CD14-positive monocyte (primary cell): Measurements from ENCODE around the gene PHACTR3. TPM values are rescaled to one million over a fixed set of nuclear protein-coding genes. Genes with fewer than 3 reads are reported as not detected.

Experiments
- DNase-seq, 3 donors: peaks; one replicate each; pipeline ENCODE4 v3.0.0-alpha.2; 2011 to 2022
- H2AFZ ChIP-seq: 2 replicates; pipeline ENCODE4 v1.6.0; 2012; ENCODE audit warnings: mild to moderate bottlenecking, low read depth, low read length, inconsistent platforms; ENCODE audit not compliant: insufficient read depth, poor library complexity, severe bottlenecking
- H3K27ac ChIP-seq, 2 donors: 1 replicate in 1 of 2; 2 replicates in 1 of 2; pipeline ENCODE4 v1.5.1; 2012 to 2013; ENCODE audit warnings: low read length in 2 of 2, control low read depth in 1 of 2, inconsistent platforms in 1 of 2, low read depth in 1 of 2, mild to moderate bottlenecking in 1 of 2
- H3K27me3 ChIP-seq, 2 donors: one replicate each; pipeline versions ENCODE4 v1.6.0 to v1.6.1; 2011 to 2013; ENCODE audit warnings: low read length in 2 of 2; ENCODE audit not compliant: control insufficient read depth in 2 of 2, insufficient read depth in 2 of 2
- H3K36me3 ChIP-seq, 2 donors: replicated peaks in 1 of 2; 1 replicate in 1 of 2; 2 replicates in 1 of 2; pipeline versions ENCODE4 v1.5.1 to v1.6.1; 2012 to 2013; ENCODE audit warnings: low read length in 2 of 2, control low read depth in 1 of 2, inconsistent platforms in 1 of 2, mild to moderate bottlenecking in 1 of 2; ENCODE audit not compliant: insufficient read depth in 2 of 2, control insufficient read depth in 1 of 2
- H3K4me1 ChIP-seq, 2 donors: 1 replicate in 1 of 2; 2 replicates in 1 of 2; pipeline versions ENCODE4 v1.5.1 to v1.6.1; 2012 to 2013; ENCODE audit warnings: low read length in 2 of 2, control low read depth in 1 of 2, inconsistent platforms in 1 of 2, mild to moderate bottlenecking in 1 of 2, moderate library complexity in 1 of 2; ENCODE audit not compliant: insufficient read depth in 2 of 2, control insufficient read depth in 1 of 2
- H3K4me2 ChIP-seq: replicated peaks from 2 replicates; pipeline ENCODE3; 2012; ENCODE audit warnings: low read length, moderate library complexity, mild to moderate bottlenecking; ENCODE audit not compliant: poor library complexity, severe bottlenecking; ENCODE audit errors: extremely low read depth
- H3K4me3 ChIP-seq, 3 experiments: fragments of 200-600 bp in 1 of 3; sonication (generic) in 1 of 3; replicated peaks in 1 of 3; 1 replicate in 2 of 3; 2 replicates in 1 of 3; pipeline ENCODE4 v1.5.1; 2011 to 2013; ENCODE audit warnings: low read length in 3 of 3, mild to moderate bottlenecking in 3 of 3, control low read depth in 2 of 3, low read depth in 2 of 3, inconsistent platforms in 1 of 3, moderate library complexity in 1 of 3
- H3K79me2 ChIP-seq: 2 replicates; pipeline ENCODE4 v1.6.0; 2012; ENCODE audit warnings: mild to moderate bottlenecking, control low read depth, inconsistent platforms, low read length, moderate library complexity; ENCODE audit not compliant: insufficient read depth
- H3K9ac ChIP-seq: 2 replicates; pipeline ENCODE4 v1.6.0; 2017; ENCODE audit warnings: low read length, mild to moderate bottlenecking; ENCODE audit not compliant: insufficient read depth, poor library complexity, severe bottlenecking
- H3K9me3 ChIP-seq, 2 donors: replicated peaks in 1 of 2; 1 replicate in 1 of 2; 2 replicates in 1 of 2; pipeline versions ENCODE4 v1.5.1 to v1.6.1; 2012 to 2013; ENCODE audit warnings: low read length in 2 of 2, control low read depth in 1 of 2; ENCODE audit not compliant: control insufficient read depth in 1 of 2, insufficient read depth in 1 of 2
- H4K20me1 ChIP-seq: 2 replicates; pipeline ENCODE4 v1.6.0; 2012; ENCODE audit warnings: mild to moderate bottlenecking, low read length, control low read depth, moderate library complexity; ENCODE audit not compliant: insufficient read depth
- H3K27ac Mint-ChIP-seq, 7 donors: one replicate each; pipeline ENCODE4 v1.8.0; 2020; ENCODE audit warnings: mild to moderate bottlenecking in 7 of 7, mixed read lengths in 7 of 7, moderate library complexity in 6 of 7, inconsistent platforms in 2 of 7
- H3K27me3 Mint-ChIP-seq, 3 donors: one replicate each; pipeline ENCODE4 v1.8.0; 2021 to 2022; ENCODE audit warnings: low read depth in 3 of 3, mild to moderate bottlenecking in 3 of 3, mixed read lengths in 3 of 3, moderate library complexity in 3 of 3, inconsistent platforms in 1 of 3
- H3K36me3 Mint-ChIP-seq, 2 donors: one replicate each; pipeline ENCODE4 v1.8.0; 2020; ENCODE audit warnings: mixed read lengths in 2 of 2, inconsistent platforms in 1 of 2, mild to moderate bottlenecking in 1 of 2
- H3K4me1 Mint-ChIP-seq: one replicate; pipeline ENCODE4 v1.8.0; 2020; ENCODE audit warnings: mild to moderate bottlenecking, mixed read lengths
- H3K4me3 Mint-ChIP-seq, 2 donors: one replicate each; pipeline ENCODE4 v1.8.0; 2020; ENCODE audit warnings: mild to moderate bottlenecking in 2 of 2, mixed read lengths in 2 of 2, moderate library complexity in 1 of 2
- H3K9me3 Mint-ChIP-seq, 7 donors: one replicate each; pipeline ENCODE4 v1.8.0; 2020 to 2022; ENCODE audit warnings: mixed read lengths in 7 of 7, mild to moderate bottlenecking in 6 of 7, moderate library complexity in 6 of 7, inconsistent platforms in 2 of 7
- CTCF ChIP-seq: fragments of 200-600 bp; IDR thresholded peaks from one replicate; pipeline ENCODE4 v1.8.0; 2022; ENCODE audit warnings: antibody characterized with exemption, mild to moderate bottlenecking
- WGBS: methylation state at CpG from one replicate; pipeline ENCODE4 v1.1.5; 2013; ENCODE audit warnings: missing lambda C conversion rate; ENCODE audit not compliant: insufficient coverage; 5-methylcytosine and 5-hydroxymethylcytosine counted together
- intact Hi-C, 2 donors: fragments of 100-400 bp; cut with micrococcal nuclease; formaldehyde crosslinking; loops; one replicate each; pipeline versions ENCODE4 v1.15.0 to v1.15.1; 2023
- polyA plus RNA-seq, 3 donors: library from polyadenylated mRNA; depleted of rRNA in 1 of 3; unstranded in 2 of 3; stranded (reverse) in 1 of 3; fragments of 300-500 nt in 2 of 3; fragments of >200 nt in 1 of 3; fragmentation: Illumina TruSeq in 2 of 3; gene quantifications; 1 replicate in 2 of 3; 2 replicates in 1 of 3; pipeline ENCODE4 v1.2.3, GENCODE V29; 2012 to 2021

The PHACTR3 gene
- polyA plus RNA-seq, 3 donors = 0.11 to 0.17 TPM; not detected in 1

GRCh38 chr20:59606566-59606965 is 2.2 kb downstream of the PHACTR3 start:
- H2AFZ ChIP-seq = no peak overlapping the region
- 83% methylated on average over 3 of the region's 4 CpGs for WGBS
- H3K27me3 Mint-ChIP-seq = peaks cover 65 to 78% (median 72%) of the 10 kb centered on the region in 3 donors
- H3K27ac ChIP-seq = no peak overlapping the region
- no peaks in the 10 kb centered on the region for H3K4me1 Mint-ChIP-seq
- H3K4me3 ChIP-seq = no peak overlapping the region
- H4K20me1 ChIP-seq = no peaks in the 10 kb centered on the region
- intact Hi-C loops = no loop called here
- no peaks in the 10 kb centered on the region for H3K4me1 ChIP-seq
- no peaks in the 10 kb centered on the region for H3K79me2 ChIP-seq
- no peak overlapping the region for H3K27ac Mint-ChIP-seq
- no peaks in the 10 kb centered on the region for H3K36me3 ChIP-seq
- H3K9ac ChIP-seq = no peak overlapping the region
- no peaks in the 10 kb centered on the region for H3K36me3 Mint-ChIP-seq
- no peak for DNase-seq
- H3K4me2 ChIP-seq = no peak overlapping the region
- peaks cover 34 to 66% of the 10 kb centered on the region in 2 donors for H3K27me3 ChIP-seq
- peak overlapping the region in 1 of 2 donors; percentile 69 for H3K4me3 Mint-ChIP-seq
- H3K9me3 ChIP-seq = peaks cover 0 to 6% of the 10 kb centered on the region in 2 donors
- TF ChIP-seq CTCF = no peak
- peaks cover 0 to 10% (median 0%) of the 10 kb centered on the region in 7 donors for H3K9me3 Mint-ChIP-seq

- Histone ChIP-seq H3K27ac (no peak overlapping the region), H3K9ac (no peak overlapping the region), H3K4me3 (no peak overlapping the region), H3K36me3 (no peaks in the 10 kb centered on the region), H2AFZ (no peak overlapping the region), H3K4me1 (no peaks in the 10 kb centered on the region), H3K9me3 (peaks cover 0 to under 1% of the 10 kb centered on the region in 2 donors), H4K20me1 (no peaks in the 10 kb centered on the region), H3K4me2 (no peak overlapping the region), H3K27me3 (peaks cover 24 to 51% of the 10 kb centered on the region in 2 donors), H3K79me2 (no peaks in the 10 kb centered on the region)
- peaks cover 0 to 11% (median 0%) of the 10 kb centered on the region in 7 donors for H3K9me3 Mint-ChIP-seq
- DNase-seq = no peak
- H3K4me3 Mint-ChIP-seq = peak overlapping the region in 1 of 2 donors; percentile 26
- WGBS = 89% methylated on average over 6 of the region's 6 CpGs
- intact Hi-C loops = no loop called here
- no peak for TF ChIP-seq CTCF
- H3K4me1 Mint-ChIP-seq = no peaks in the 10 kb centered on the region
- H3K27ac Mint-ChIP-seq = no peak overlapping the region
- H3K36me3 Mint-ChIP-seq = no peaks in the 10 kb centered on the region
- H3K27me3 Mint-ChIP-seq = peaks cover 48 to 65% (median 65%) of the 10 kb centered on the region in 3 donors
Measured at GRCh38 chr20:59608396-59608795, 4.1 kb downstream of the PHACTR3 start.
